ENCODE results near the gene MTERF2.

The MTERF2 gene

DNA sequence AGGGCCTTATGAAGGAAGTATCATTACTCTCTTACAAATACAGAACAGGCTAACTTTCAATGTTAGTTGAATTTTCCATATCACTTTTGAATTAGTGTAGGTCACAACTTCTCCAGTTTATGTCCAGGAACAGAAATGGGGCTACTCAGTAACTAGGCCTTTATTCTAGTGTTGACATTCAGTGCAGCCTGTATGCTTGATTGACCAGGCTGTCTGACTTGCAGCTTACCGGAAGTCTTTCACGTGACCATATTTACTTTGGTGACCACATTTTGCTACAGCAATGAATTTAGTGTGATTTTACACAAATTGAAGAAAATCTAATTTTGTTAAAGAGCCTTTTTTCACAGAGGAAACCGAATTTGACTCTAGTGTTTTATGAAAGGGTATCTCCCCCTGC lies 12.4 kb downstream of the MTERF2 start:
- in situ Hi-C loops (cut with MboI; ENCODE audit: low pct_unique_long_range_greater_than_20kb, low sequenced_read_pairs, unreplicated experiment), result no loop called here
- TF ChIP-seq, protein P1, sequence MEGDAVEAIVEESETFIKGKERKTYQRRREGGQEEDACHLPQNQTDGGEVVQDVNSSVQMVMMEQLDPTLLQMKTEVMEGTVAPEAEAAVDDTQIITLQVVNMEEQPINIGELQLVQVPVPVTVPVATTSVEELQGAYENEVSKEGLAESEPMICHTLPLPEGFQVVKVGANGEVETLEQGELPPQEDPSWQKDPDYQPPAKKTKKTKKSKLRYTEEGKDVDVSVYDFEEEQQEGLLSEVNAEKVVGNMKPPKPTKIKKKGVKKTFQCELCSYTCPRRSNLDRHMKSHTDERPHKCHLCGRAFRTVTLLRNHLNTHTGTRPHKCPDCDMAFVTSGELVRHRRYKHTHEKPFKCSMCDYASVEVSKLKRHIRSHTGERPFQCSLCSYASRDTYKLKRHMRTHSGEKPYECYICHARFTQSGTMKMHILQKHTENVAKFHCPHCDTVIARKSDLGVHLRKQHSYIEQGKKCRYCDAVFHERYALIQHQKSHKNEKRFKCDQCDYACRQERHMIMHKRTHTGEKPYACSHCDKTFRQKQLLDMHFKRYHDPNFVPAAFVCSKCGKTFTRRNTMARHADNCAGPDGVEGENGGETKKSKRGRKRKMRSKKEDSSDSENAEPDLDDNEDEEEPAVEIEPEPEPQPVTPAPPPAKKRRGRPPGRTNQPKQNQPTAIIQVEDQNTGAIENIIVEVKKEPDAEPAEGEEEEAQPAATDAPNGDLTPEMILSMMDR (IDR thresholded peaks at IDR 0.05; ENCODE audit: extremely low read depth, insufficient read depth, missing control alignments), result no peak
- peak; percentile 38 for DNase-seq (ENCODE audit: low spot score)

- in situ Hi-C loops (cut with MboI; ENCODE audit: low pct_unique_long_range_greater_than_20kb, low sequenced_read_pairs, unreplicated experiment), result no loop called here
- DNase-seq (ENCODE audit: low spot score), result no peak
- TF ChIP-seq, protein P1 (IDR thresholded peaks at IDR 0.05; ENCODE audit: extremely low read depth, insufficient read depth, missing control alignments), result no peak
These were observed 13.4 kb downstream of the MTERF2 start for GRCh38 chr12:106973545-106973944.

DNA sequence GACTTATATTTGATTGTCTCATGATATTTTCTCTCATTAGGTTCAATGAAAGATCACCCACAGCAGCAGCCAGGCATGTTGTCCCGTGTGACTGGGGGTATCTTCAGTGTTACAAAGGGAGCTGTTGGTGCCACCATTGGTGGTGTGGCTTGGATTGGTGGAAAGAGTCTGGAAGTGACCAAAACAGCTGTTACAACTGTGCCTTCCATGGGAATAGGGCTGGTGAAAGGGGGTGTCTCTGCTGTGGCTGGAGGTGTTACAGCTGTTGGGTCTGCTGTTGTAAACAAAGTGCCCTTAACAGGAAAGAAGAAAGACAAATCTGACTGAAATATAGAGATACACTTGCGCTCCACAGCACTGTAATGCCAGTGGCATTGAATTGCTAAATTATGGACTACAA lies 15.9 kb downstream of the MTERF2 start:
- in situ Hi-C loops (cut with MboI; ENCODE audit: low pct_unique_long_range_greater_than_20kb, low sequenced_read_pairs, unreplicated experiment), result no loop called here
- DNase-seq (ENCODE audit: low spot score), result no peak
- TF ChIP-seq, protein P1 (IDR thresholded peaks at IDR 0.05; ENCODE audit: extremely low read depth, insufficient read depth, missing control alignments), result no peak

- in situ Hi-C loops (cut with MboI; ENCODE audit: low pct_unique_long_range_greater_than_20kb, low sequenced_read_pairs, unreplicated experiment), result no loop called here
- TF ChIP-seq, protein P1 (IDR thresholded peaks at IDR 0.05; ENCODE audit: extremely low read depth, insufficient read depth, missing control alignments), result no peak
- no peak for DNase-seq (ENCODE audit: low spot score)
These were observed 22.4 kb downstream of the MTERF2 start for GRCh38 chr12:106964526-106964925.

DNA sequence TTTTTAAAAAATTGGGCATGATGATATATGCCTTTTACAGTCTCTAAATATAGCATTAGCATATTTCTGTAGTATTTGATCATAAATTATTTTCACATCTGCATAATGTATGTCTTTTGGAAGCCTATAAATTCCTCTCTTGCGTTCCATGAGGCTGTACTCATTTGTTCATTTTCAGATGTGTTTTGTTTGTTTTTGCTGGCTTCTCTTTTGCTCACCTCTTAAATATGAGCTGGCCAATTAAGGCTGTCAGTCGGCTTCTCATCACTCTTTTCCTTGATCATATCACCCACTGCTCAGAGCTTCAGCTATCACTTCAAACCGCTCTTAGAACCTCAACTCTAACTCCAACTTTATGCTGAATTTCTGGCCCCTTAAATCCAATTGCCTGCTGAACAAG lies 24.7 kb downstream of the MTERF2 start:
- no peak for DNase-seq (ENCODE audit: low spot score)
- TF ChIP-seq, protein P1 (IDR thresholded peaks at IDR 0.05; ENCODE audit: extremely low read depth, insufficient read depth, missing control alignments), result no peak
- in situ Hi-C loops (cut with MboI; ENCODE audit: low pct_unique_long_range_greater_than_20kb, low sequenced_read_pairs, unreplicated experiment), result no loop called here

- no peak for DNase-seq (ENCODE audit: low spot score)
- in situ Hi-C loops (cut with MboI; ENCODE audit: low pct_unique_long_range_greater_than_20kb, low sequenced_read_pairs, unreplicated experiment), result no loop called here
- TF ChIP-seq, protein P1 (IDR thresholded peaks at IDR 0.05; ENCODE audit: extremely low read depth, insufficient read depth, missing control alignments), result no peak
These were observed 26.5 kb downstream of the MTERF2 start for GRCh38 chr12:106960443-106960842.

DNA sequence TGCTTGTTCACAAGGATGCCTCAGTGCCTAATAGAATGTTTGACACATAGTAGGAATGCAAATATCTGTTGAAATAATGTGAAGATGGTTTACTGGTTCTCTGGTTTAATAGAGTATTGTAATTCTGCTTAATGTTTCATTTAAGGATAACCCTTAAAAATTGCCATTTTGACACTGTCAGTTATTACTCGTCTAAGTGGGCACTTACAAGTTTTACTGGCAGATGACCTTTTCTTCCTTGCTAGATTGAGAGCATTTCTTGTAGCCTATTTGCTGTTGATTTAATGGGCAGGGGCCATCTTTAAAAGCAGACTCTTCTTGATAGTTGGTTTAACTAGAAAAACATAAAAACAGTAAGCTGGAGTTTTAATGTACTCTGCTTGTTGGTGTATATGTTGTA lies 29.4 kb downstream of the MTERF2 start:
- TF ChIP-seq, protein P1 (IDR thresholded peaks at IDR 0.05; ENCODE audit: extremely low read depth, insufficient read depth, missing control alignments), result no peak
- in situ Hi-C loops (cut with MboI; ENCODE audit: low pct_unique_long_range_greater_than_20kb, low sequenced_read_pairs, unreplicated experiment), result no loop called here
- no peak for DNase-seq (ENCODE audit: low spot score)

Data from GM13977 (cell line).